Vagina (tissue), 2 donors: ENCODE measurements around the gene DOCK8. TPM values are rescaled to one million over a fixed set of nuclear protein-coding genes. Genes with fewer than 3 reads are reported as not detected.

Experiments
- DNase-seq, 2 donors: peaks; one replicate each; pipeline ENCODE4 v3.0.0-alpha.2; 2017; ENCODE audit errors: extremely low spot score in 2 of 2
- H3K27ac ChIP-seq: fragments of 200-600 bp; sonication (generic); one replicate; pipeline ENCODE4 v1.5.1; 2019
- H3K27me3 ChIP-seq: fragments of 200-600 bp; sonication (generic); one replicate; pipeline ENCODE4 v1.5.1; 2019
- H3K36me3 ChIP-seq, 2 donors: fragments of 200-600 bp; sonication (generic); one replicate each; pipeline ENCODE4 v1.5.1; 2017 to 2019
- H3K4me1 ChIP-seq: fragments of 200-600 bp; sonication (generic); one replicate; pipeline ENCODE4 v1.5.1; 2019
- H3K4me3 ChIP-seq, 2 donors: fragments of 200-600 bp; sonication (generic); 1 replicate in 1 of 2; 2 replicates in 1 of 2; pipeline ENCODE4 v1.5.1; 2016 to 2019
- H3K9me3 ChIP-seq: fragments of 200-600 bp; sonication (generic); one replicate; pipeline ENCODE4 v1.5.1; 2019
- CTCF ChIP-seq, 3 experiments: fragments of 450-650 bp in 2 of 3; fragments of 200-600 bp in 1 of 3; sonication (generic) in 1 of 3; IDR thresholded peaks; one replicate each; pipeline ENCODE4 v1.5.1; 2017 to 2019; ENCODE audit warnings: antibody characterized with exemption in 3 of 3, mild to moderate bottlenecking in 2 of 3, moderate library complexity in 2 of 3
- POLR2A ChIP-seq, 2 donors: fragments of 450-650 bp; IDR thresholded peaks; one replicate each; pipeline ENCODE4 v1.6.1; 2017; ENCODE audit warnings: antibody characterized with exemption in 2 of 2, mild to moderate bottlenecking in 2 of 2, moderate library complexity in 2 of 2
- POLR2AphosphoS5 ChIP-seq, 2 donors: sonication (generic); formaldehyde crosslinking; IDR thresholded peaks; one replicate each; pipeline ENCODE4 v1.9.0; 2017; ENCODE audit warnings: antibody characterized with exemption in 2 of 2, mild to moderate bottlenecking in 2 of 2, low read depth in 1 of 2; ENCODE audit not compliant: insufficient read depth in 1 of 2
- intact Hi-C: fragments of 100-400 bp; cut with DNase I; formaldehyde crosslinking; loops from one replicate; pipeline ENCODE4 v1.15.1; 2023
- total RNA-seq: library from RNA; depleted of rRNA; stranded (reverse); fragments of >200 nt; gene quantifications from one replicate; pipeline ENCODE4 v1.2.3, GENCODE V29; 2016

Gene DOCK8
- total RNA-seq, 1 donor from 2014 or later, result 18.4 TPM

GRCh38 chr9:328453-328852 is 113.8 kb downstream of the DOCK8 start:
- H3K36me3 ChIP-seq, result peaks cover 0 to 9% of the 10 kb centered on the region in 2 donors
- H3K4me3 ChIP-seq, result no peak overlapping the region
- intact Hi-C loops, result no loop called here
- no peaks in the 10 kb centered on the region for H3K4me1 ChIP-seq
- no peak for DNase-seq
- H3K9me3 ChIP-seq, result no peaks in the 10 kb centered on the region
- no peaks in the 10 kb centered on the region for H3K27me3 ChIP-seq
- TF ChIP-seq POLR2A (IDR thresholded peaks at IDR 0.05) (no peak), CTCF (IDR thresholded peaks at IDR 0.05) (no peak), POLR2AphosphoS5 (IDR thresholded peaks at IDR 0.05; ENCODE audit: insufficient read depth in 1 of 2, low read depth in 1 of 2) (no peak)
- no peak overlapping the region for H3K27ac ChIP-seq

GRCh38 chr9:331197-331596 is 116.5 kb downstream of the DOCK8 start:
- H3K4me3 ChIP-seq, result no peak overlapping the region
- H3K27ac ChIP-seq, result no peak overlapping the region
- H3K27me3 ChIP-seq, result no peaks in the 10 kb centered on the region
- DNase-seq, result no peak
- no peaks in the 10 kb centered on the region for H3K9me3 ChIP-seq
- no peaks in the 10 kb centered on the region for H3K4me1 ChIP-seq
- TF ChIP-seq CTCF (IDR thresholded peaks at IDR 0.05) (no peak), POLR2A (IDR thresholded peaks at IDR 0.05) (no peak), POLR2AphosphoS5 (IDR thresholded peaks at IDR 0.05; ENCODE audit: insufficient read depth in 1 of 2, low read depth in 1 of 2) (no peak)
- H3K36me3 ChIP-seq, result peaks cover 0 to 9% of the 10 kb centered on the region in 2 donors
- intact Hi-C loops, result no loop called here

GRCh38 chr9:335373-335772 is 120.7 kb downstream of the DOCK8 start:
- TF ChIP-seq POLR2A (IDR thresholded peaks at IDR 0.05) (no peak), POLR2AphosphoS5 (IDR thresholded peaks at IDR 0.05; ENCODE audit: insufficient read depth in 1 of 2, low read depth in 1 of 2) (no peak)
- Histone ChIP-seq H3K36me3 (peaks cover 0 to 15% of the 10 kb centered on the region in 2 donors), H3K27ac (no peak overlapping the region), H3K4me1 (no peaks in the 10 kb centered on the region), H3K27me3 (no peaks in the 10 kb centered on the region), H3K9me3 (no peaks in the 10 kb centered on the region), H3K4me3 (no peak overlapping the region)
- DNase-seq, result no peak
- intact Hi-C loops, result no loop called here

- TF ChIP-seq POLR2A (IDR thresholded peaks at IDR 0.05) (no peak), POLR2AphosphoS5 (IDR thresholded peaks at IDR 0.05; ENCODE audit: insufficient read depth in 1 of 2, low read depth in 1 of 2) (no peak), CTCF (IDR thresholded peaks at IDR 0.05) (no peak)
- no peaks in the 10 kb centered on the region for H3K9me3 ChIP-seq
- H3K36me3 ChIP-seq, result peaks cover 0 to 15% of the 10 kb centered on the region in 2 donors
- DNase-seq, result no peak
- intact Hi-C loops, result no loop called here
- no peaks in the 10 kb centered on the region for H3K4me1 ChIP-seq
- no peaks in the 10 kb centered on the region for H3K27me3 ChIP-seq
- no peak overlapping the region for H3K27ac ChIP-seq
- H3K4me3 ChIP-seq, result no peak overlapping the region
Observed at GRCh38 chr9:336039-336438, 121.4 kb downstream of the DOCK8 start.

GRCh38 chr9:338602-339001 is 123.9 kb downstream of the DOCK8 start:
- no peak overlapping the region for H3K4me3 ChIP-seq
- no peak for DNase-seq
- TF ChIP-seq POLR2AphosphoS5 (IDR thresholded peaks at IDR 0.05; ENCODE audit: insufficient read depth in 1 of 2, low read depth in 1 of 2), result no peak
- no peak for TF ChIP-seq POLR2A (IDR thresholded peaks at IDR 0.05)
- H3K9me3 ChIP-seq, result no peaks in the 10 kb centered on the region
- peaks cover 0 to 5% of the 10 kb centered on the region in 2 donors for H3K36me3 ChIP-seq
- intact Hi-C loops, result no loop called here
- no peaks in the 10 kb centered on the region for H3K4me1 ChIP-seq
- no peak overlapping the region for H3K27ac ChIP-seq
- H3K27me3 ChIP-seq, result no peaks in the 10 kb centered on the region

GRCh38 chr9:341634-342421 is 127.2 kb downstream of the DOCK8 start:
- Histone ChIP-seq H3K27ac (no peak overlapping the region), H3K9me3 (no peaks in the 10 kb centered on the region), H3K4me3 (no peak overlapping the region), H3K4me1 (no peaks in the 10 kb centered on the region), H3K36me3 (peaks cover 0 to 5% of the 10 kb centered on the region in 2 donors), H3K27me3 (no peaks in the 10 kb centered on the region)
- intact Hi-C loops, result no loop called here
- TF ChIP-seq CTCF (IDR thresholded peaks at IDR 0.05) (no peak), POLR2A (IDR thresholded peaks at IDR 0.05) (no peak)
- DNase-seq, result no peak
